IMR-90 (cell line): ENCODE results near the gene OR14J1. TPM values are rescaled to one million over a fixed set of nuclear protein-coding genes. Genes with fewer than 3 reads are reported as not detected.

Source experiments
- ATAC-seq: fragments of 200-7000 bp; cut with Tn5 transposase; 2 replicates; pipeline ENCODE4 v1.9.1; 2020; ENCODE audit warnings: low read depth, mild to moderate bottlenecking, moderate library complexity
- BruUV-seq: library from RNA; stranded (reverse); fragments of 400-500 nt; replicated peaks from 2 replicates; lab custom pipeline; 2021; lab: Mats Ljungman, UMichigan
- CTCF ChIA-PET: fragments of 300-600 bp; formaldehyde crosslinking; extraction: SDS; loops from one replicate; lab custom pipeline; 2021; ENCODE audit warnings: antibody characterized with exemption; lab: Yijun Ruan, JAX
- POLR2A ChIA-PET: fragments of 300-600 bp; sonication (Branson Sonifier 250); formaldehyde crosslinking; loops from one replicate; lab custom pipeline; 2022; ENCODE audit warnings: antibody characterized with exemption; ENCODE audit not compliant: unreplicated experiment; lab: Charles Lee
- DNase-seq: peaks from one replicate; pipeline ENCODE4 v3.0.0; 2013
- H2AFZ ChIP-seq: replicated peaks from 2 replicates; pipeline ENCODE3; 2013; ENCODE audit warnings: low read length, mild to moderate bottlenecking; ENCODE audit not compliant: poor library complexity
- H2AK5ac ChIP-seq: 2 replicates; pipeline ENCODE4 v1.6.1; 2013; ENCODE audit warnings: low read depth, low read length, inconsistent platforms
- H2AK9ac ChIP-seq: replicated peaks from 2 replicates; pipeline ENCODE3; 2013; ENCODE audit warnings: mild to moderate bottlenecking, low read depth, low read length, moderate library complexity; ENCODE audit not compliant: poor library complexity
- H2BK120ac ChIP-seq: 2 replicates; pipeline ENCODE4 v1.6.1; 2013; ENCODE audit warnings: low read depth, low read length, inconsistent platforms
- H2BK15ac ChIP-seq: 3 replicates; pipeline ENCODE4 v1.6.1; 2013; ENCODE audit warnings: low read depth, low read length, inconsistent platforms
- H2BK20ac ChIP-seq: 2 replicates; pipeline ENCODE4 v1.6.1; 2013; ENCODE audit warnings: low read depth, mild to moderate bottlenecking, inconsistent platforms, low read length, moderate library complexity
- H2BK5ac ChIP-seq: 2 replicates; pipeline ENCODE4 v1.6.1; 2013; ENCODE audit warnings: mild to moderate bottlenecking, low read depth, low read length, inconsistent platforms; ENCODE audit not compliant: poor library complexity, severe bottlenecking
- H3K14ac ChIP-seq: replicated peaks from 2 replicates; pipeline ENCODE4 v1.6.1; 2013; ENCODE audit warnings: low read depth, low read length, inconsistent platforms
- H3K18ac ChIP-seq: 2 replicates; pipeline ENCODE4 v1.6.1; 2013; ENCODE audit warnings: low read depth, low read length, control low read depth
- H3K23ac ChIP-seq: 2 replicates; pipeline ENCODE4 v1.6.1; 2013; ENCODE audit warnings: low read depth, low read length, inconsistent platforms
- H3K27ac ChIP-seq: 2 replicates; pipeline ENCODE4 v1.5.1; 2013; ENCODE audit warnings: mild to moderate bottlenecking, control low read depth, low read length; ENCODE audit not compliant: insufficient read depth
- H3K27me3 ChIP-seq: 2 replicates; pipeline ENCODE4 v1.6.1; 2013; ENCODE audit warnings: low read length; ENCODE audit not compliant: control insufficient read depth, insufficient read depth
- H3K36me3 ChIP-seq: 2 replicates; pipeline ENCODE4 v1.6.1; 2013; ENCODE audit warnings: low read length, mixed read lengths; ENCODE audit not compliant: control insufficient read depth, insufficient read depth
- H3K4ac ChIP-seq: 2 replicates; pipeline ENCODE4 v1.6.1; 2013; ENCODE audit warnings: low read depth, low read length, inconsistent platforms
- H3K4me1 ChIP-seq: 2 replicates; pipeline ENCODE4 v1.6.1; 2013; ENCODE audit warnings: low read length, mixed read lengths; ENCODE audit not compliant: control insufficient read depth, insufficient read depth
- H3K4me2 ChIP-seq: 2 replicates; pipeline ENCODE4 v1.6.1; 2013; ENCODE audit warnings: low read depth, mild to moderate bottlenecking, control low read depth, low read length, moderate library complexity
- H3K4me3 ChIP-seq: 2 replicates; pipeline ENCODE4 v1.5.1; 2013; ENCODE audit warnings: low read depth, mild to moderate bottlenecking, control low read depth, low read length, moderate library complexity; ENCODE audit not compliant: insufficient read depth
- H3K56ac ChIP-seq: 2 replicates; pipeline ENCODE4 v1.6.1; 2013; ENCODE audit warnings: low read length, inconsistent platforms; ENCODE audit not compliant: insufficient read depth; ENCODE audit errors: extremely low read depth
- H3K79me1 ChIP-seq, 2 experiments: 2 replicates each; pipeline ENCODE4 v1.6.1; 2013; ENCODE audit warnings: low read length in 2 of 2, inconsistent platforms in 1 of 2, low read depth in 1 of 2
- H3K9ac ChIP-seq: 2 replicates; pipeline ENCODE4 v1.6.1; 2013; ENCODE audit warnings: low read depth, low read length, control low read depth
- H3K9me1 ChIP-seq: 2 replicates; pipeline ENCODE4 v1.6.1; 2013; ENCODE audit warnings: low read length, inconsistent platforms; ENCODE audit not compliant: insufficient read depth
- H3K9me3 ChIP-seq: 2 replicates; pipeline ENCODE4 v1.6.1; 2013; ENCODE audit warnings: low read length; ENCODE audit not compliant: control insufficient read depth, insufficient read depth
- H4K20me1 ChIP-seq: 2 replicates; pipeline ENCODE4 v1.6.1; 2013; ENCODE audit warnings: low read length, inconsistent platforms; ENCODE audit not compliant: insufficient read depth
- H4K5ac ChIP-seq: 2 replicates; pipeline ENCODE4 v1.6.1; 2013; ENCODE audit warnings: mild to moderate bottlenecking, low read depth, low read length, control low read depth
- H4K8ac ChIP-seq, 2 experiments: 2 replicates each; pipeline ENCODE4 v1.6.1; 2013; ENCODE audit warnings: low read depth in 2 of 2, low read length in 2 of 2, control low read depth in 1 of 2, inconsistent platforms in 1 of 2
- H4K91ac ChIP-seq: 2 replicates; pipeline ENCODE4 v1.6.1; 2013; ENCODE audit warnings: low read depth, low read length, inconsistent platforms; ENCODE audit not compliant: insufficient read depth
- CHD1 ChIP-seq: IDR thresholded peaks from 2 replicates; pipeline ENCODE4 v1.6.1; 2012; ENCODE audit warnings: low read depth, low read length, improper control_type of control experiment
- MAFK ChIP-seq: IDR thresholded peaks from 2 replicates; pipeline ENCODE4 v1.6.1; 2012; ENCODE audit warnings: low read depth, low read length, improper control_type of control experiment
- MXI1 ChIP-seq: IDR thresholded peaks from 2 replicates; pipeline ENCODE4 v1.6.1; 2012; ENCODE audit warnings: low read depth, mild to moderate bottlenecking, low read length, moderate library complexity, borderline replicate concordance
- POLR2A ChIP-seq: IDR thresholded peaks from 2 replicates; pipeline ENCODE4 v1.6.1; 2012; ENCODE audit warnings: mild to moderate bottlenecking, low read depth, low read length
- SMC3 ChIP-seq: fragments of 150-350 bp; IDR thresholded peaks from 2 replicates; pipeline ENCODE4 v1.6.1; 2016; ENCODE audit warnings: low read depth, mild to moderate bottlenecking, antibody characterized with exemption, low read length, moderate library complexity
- USF2 ChIP-seq: fragments of 150-350 bp; IDR thresholded peaks from 2 replicates; pipeline ENCODE4 v1.6.1; 2017; ENCODE audit warnings: mild to moderate bottlenecking, antibody characterized with exemption, low read length, low read depth
- WGBS, 2 experiments: methylation state at CpG; one replicate each; pipeline versions ENCODE4 v1.1.5 to v1.1.7; 2013; ENCODE audit warnings: missing lambda C conversion rate in 2 of 2; ENCODE audit not compliant: insufficient read length in 1 of 2; ENCODE audit errors: extremely low coverage in 2 of 2; 5-methylcytosine and 5-hydroxymethylcytosine counted together
- dilution Hi-C: fragments of 300-500 bp; cut with HindIII; formaldehyde crosslinking; loops from one replicate; pipeline ENCODE4 v1.14.3; 2018; ENCODE audit warnings: low sequenced_read_pairs; ENCODE audit not compliant: unreplicated experiment
- in situ Hi-C: fragments of 300-500 bp; cut with MboI; formaldehyde crosslinking; loops from 3 replicates; pipeline ENCODE4 v1.14.3; 2019; ENCODE audit warnings: low sequenced_read_pairs, inconsistent platforms, mixed read lengths
- intact Hi-C: fragments of 100-400 bp; cut with micrococcal nuclease; formaldehyde crosslinking; loops from 2 replicates; pipeline ENCODE4 v1.10.0; 2022
- polyA plus RNA-seq, 3 experiments: library from polyadenylated mRNA; depleted of rRNA; stranded (reverse); fragments of >200 nt; gene quantifications; 2 replicates each; pipeline ENCODE4 v1.2.3, GENCODE V29; 2012; ENCODE audit warnings: low replicate concordance in 1 of 3
- total RNA-seq: library from RNA; depleted of rRNA; stranded (reverse); fragments of >200 nt; gene quantifications from 2 replicates; pipeline ENCODE4 v1.2.3, GENCODE V29; 2012

Gene OR14J1
- total and polyA plus RNA-seq, 2 of the 4 experiments (the other 2 are of a cell fraction), result not detected

DNA sequence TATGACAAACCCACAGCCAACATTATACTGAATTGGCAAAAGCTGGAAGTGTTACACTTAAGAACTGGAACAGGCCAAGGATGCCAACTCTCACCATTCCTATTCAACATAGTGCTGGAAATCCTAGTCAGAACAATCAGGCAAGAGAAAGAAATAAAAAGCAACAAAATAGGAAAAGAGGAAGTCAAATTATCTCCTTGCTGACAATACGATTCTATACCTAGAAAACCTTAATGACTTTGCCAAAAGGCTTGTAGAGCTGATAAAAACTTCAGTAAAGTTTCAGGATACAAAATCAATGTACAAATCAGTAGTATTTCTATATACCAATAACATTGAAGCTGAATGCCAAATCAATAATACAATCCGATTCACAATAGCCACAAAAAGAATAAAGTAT, 34.8 kb downstream of the OR14J1 start:
- CTCF ChIA-PET, result no interaction called here
- POLR2A ChIA-PET, result no interaction called here
- Histone ChIP-seq H3K4me3 (no peak overlapping the region), H4K8ac (no peak overlapping the region), H4K5ac (no peak overlapping the region), H2AK9ac (no peak overlapping the region), H2AK5ac (no peak overlapping the region), H2BK20ac (no peak overlapping the region), H3K23ac (no peak overlapping the region), H3K4me2 (no peak overlapping the region), H3K9me1 (no peaks in the 10 kb centered on the region), H2AFZ (no peak overlapping the region), H3K9ac (no peak overlapping the region), H3K4ac (no peak overlapping the region), H3K79me1 (no peaks in the 10 kb centered on the region), H2BK15ac (no peak overlapping the region), H2BK120ac (no peak overlapping the region), H4K20me1 (no peaks in the 10 kb centered on the region), H3K9me3 (peaks cover 4% of the 10 kb centered on the region; the same call in 1 of the 2 replicates), H3K4me1 (no peaks in the 10 kb centered on the region), H3K14ac (no peak overlapping the region), H3K56ac (no peak overlapping the region), H3K36me3 (no peaks in the 10 kb centered on the region), H3K27ac (no peak overlapping the region), H2BK5ac (no peak overlapping the region), H3K27me3 (no peaks in the 10 kb centered on the region), H3K18ac (no peak overlapping the region), H4K91ac (no peak overlapping the region)
- WGBS, 2 experiments, result no CpG with 5 or more reads among the region's 2 CpGs
- in situ Hi-C loops, result no loop called here
- DNase-seq, result no peak
- intact Hi-C loops, result no loop called here
- ATAC-seq, result no peak
- TF ChIP-seq POLR2A (no peak), CHD1 (no peak), USF2 (no peak), SMC3 (no peak), MXI1 (no peak), MAFK (no peak)
- dilution Hi-C loops, result no loop called here
- no TSS peak for BruUV-seq
